SU-DHL-6 (cell line): ENCODE data around the gene TTC23.

Experiments
- H2AFZ ChIP-seq: fragments of 200-600 bp; sonication (generic); 2 replicates; pipeline ENCODE4 v1.6.1; 2014; ENCODE audit warnings: low read depth, mild to moderate bottlenecking, moderate library complexity, mixed read lengths, antibody characterized with exemption, low read length; ENCODE audit not compliant: severe bottlenecking
- H3F3A ChIP-seq: fragments of 200-600 bp; shearing (Covaris generic); 2 replicates; pipeline ENCODE4 v1.6.0; 2016; ENCODE audit warnings: antibody characterized with exemption, mild to moderate bottlenecking; ENCODE audit not compliant: insufficient read depth
- H3K27ac ChIP-seq: fragments of 200-600 bp; sonication (generic); 2 replicates; pipeline ENCODE4 v1.5.1; 2016; ENCODE audit warnings: low read depth, mild to moderate bottlenecking, low read length, moderate library complexity, mixed read lengths
- H3K27me3 ChIP-seq: fragments of 200-600 bp; sonication (generic), shearing (Covaris generic); 2 replicates; pipeline ENCODE4 v1.6.0; 2014; ENCODE audit warnings: mild to moderate bottlenecking, low read length
- H3K36me3 ChIP-seq: fragments of 200-600 bp; sonication (generic); 2 replicates; pipeline ENCODE4 v1.6.1; 2014; ENCODE audit warnings: mild to moderate bottlenecking, low read length, mixed read lengths
- H3K4me2 ChIP-seq: fragments of 300-600, 200-600 bp; shearing (Covaris generic), sonication (generic); 2 replicates; pipeline ENCODE4 v1.6.0; 2014; ENCODE audit warnings: low read length, low read depth, mild to moderate bottlenecking; ENCODE audit not compliant: poor library complexity, severe bottlenecking
- H3K4me3 ChIP-seq: fragments of 200-600 bp; sonication (generic); 2 replicates; pipeline ENCODE4 v1.5.1; 2014; ENCODE audit warnings: antibody characterized with exemption, low read length, mild to moderate bottlenecking, mixed read lengths; ENCODE audit not compliant: insufficient read depth, poor library complexity, severe bottlenecking
- H3K79me2 ChIP-seq: fragments of 200-600 bp; sonication (generic); 2 replicates; pipeline ENCODE4 v1.6.1; 2014; ENCODE audit warnings: mild to moderate bottlenecking, low read length, moderate library complexity; ENCODE audit not compliant: insufficient read depth
- H3K9ac ChIP-seq: fragments of 200-600 bp; sonication (generic); 2 replicates; pipeline ENCODE4 v1.7.0; 2014; ENCODE audit warnings: mild to moderate bottlenecking, low read length
- H3K9me2 ChIP-seq: fragments of 200-600 bp; sonication (generic); replicated peaks from 2 replicates; pipeline ENCODE4 v1.6.1; 2014; ENCODE audit warnings: low read length; ENCODE audit not compliant: insufficient read depth
- H3K9me3 ChIP-seq: fragments of 200-600 bp; sonication (generic); 2 replicates; pipeline ENCODE4 v1.6.1; 2014; ENCODE audit warnings: low read length, mixed read lengths; ENCODE audit not compliant: insufficient read depth
- H4K20me1 ChIP-seq: fragments of 200-600 bp; sonication (generic); 2 replicates; pipeline ENCODE4 v1.6.1; 2014; ENCODE audit warnings: low read depth, mild to moderate bottlenecking, antibody characterized with exemption, low read length, moderate library complexity, mixed read lengths
- CTCF ChIP-seq: fragments of 200-600 bp; sonication (generic); IDR thresholded peaks from one replicate; pipeline ENCODE4 v1.5.1; 2017; ENCODE audit warnings: antibody characterized with exemption, mild to moderate bottlenecking, low read length, moderate library complexity; ENCODE audit not compliant: insufficient read depth, poor library complexity, severe bottlenecking
- EZH2phosphoT487 ChIP-seq: fragments of 200-600 bp; sonication (generic), shearing (Covaris generic); conservative IDR thresholded peaks from 2 replicates; pipeline ENCODE4 v1.6.1; 2018; ENCODE audit warnings: mild to moderate bottlenecking, antibody characterized with exemption, low read length, moderate library complexity, mixed read lengths

TTC23 gene

GRCh38 chr15:99137111-99137546 lies 112.3 kb downstream of the TTC23 start:
- H3K4me3 ChIP-seq, result no peak overlapping the region
- H3K79me2 ChIP-seq, result no peaks in the 10 kb centered on the region
- no peaks in the 10 kb centered on the region for H3K36me3 ChIP-seq
- H3K27ac ChIP-seq, result no peak overlapping the region
- H3K4me2 ChIP-seq, result no peak overlapping the region
- no peaks in the 10 kb centered on the region for H3K9me3 ChIP-seq
- no peaks in the 10 kb centered on the region for H4K20me1 ChIP-seq
- no peak for TF ChIP-seq EZH2phosphoT487
- no peak for TF ChIP-seq CTCF
- no peaks in the 10 kb centered on the region for H3F3A ChIP-seq
- H2AFZ ChIP-seq, result no peak overlapping the region
- H3K9ac ChIP-seq, result no peak overlapping the region
- H3K9me2 ChIP-seq, result no peaks in the 10 kb centered on the region
- no peaks in the 10 kb centered on the region for H3K27me3 ChIP-seq

GRCh38 chr15:99135194-99135593 lies 114.2 kb downstream of the TTC23 start:
- TF ChIP-seq EZH2phosphoT487, result no peak
- TF ChIP-seq CTCF, result no peak
- Histone ChIP-seq H3F3A (no peaks in the 10 kb centered on the region), H3K9me3 (no peaks in the 10 kb centered on the region), H3K27ac (no peak overlapping the region), H3K36me3 (no peaks in the 10 kb centered on the region), H3K4me3 (no peak overlapping the region), H3K27me3 (no peaks in the 10 kb centered on the region), H3K4me2 (no peak overlapping the region), H4K20me1 (no peaks in the 10 kb centered on the region), H3K9ac (no peak overlapping the region), H2AFZ (no peak overlapping the region), H3K9me2 (no peaks in the 10 kb centered on the region), H3K79me2 (no peaks in the 10 kb centered on the region)

GRCh38 chr15:99134317-99134821 lies 115.0 kb downstream of the TTC23 start:
- TF ChIP-seq EZH2phosphoT487, result no peak
- no peak for TF ChIP-seq CTCF
- Histone ChIP-seq H3K9me3 (no peaks in the 10 kb centered on the region), H3K4me3 (no peak overlapping the region), H3F3A (no peaks in the 10 kb centered on the region), H3K27me3 (no peaks in the 10 kb centered on the region), H3K36me3 (no peaks in the 10 kb centered on the region), H3K79me2 (no peaks in the 10 kb centered on the region), H3K27ac (no peak overlapping the region), H4K20me1 (no peaks in the 10 kb centered on the region), H2AFZ (no peak overlapping the region), H3K9ac (no peak overlapping the region), H3K9me2 (no peaks in the 10 kb centered on the region), H3K4me2 (no peak overlapping the region)
